Astrocyte (in vitro differentiated cells and primary cell): ENCODE measurements around the gene FGFRL1.

Experiments
- EZH2 ChIP-seq: IDR thresholded peaks from 2 replicates; pipeline ENCODE4 v1.6.1; 2012; ENCODE audit warnings: mild to moderate bottlenecking, low read length, inconsistent platforms; ENCODE audit not compliant: insufficient read depth
- TF ChIP-seq, protein P1 (sequence below): IDR thresholded peaks from 2 replicates; pipeline ENCODE4 v1.5.1; 2011; ENCODE audit warnings: low read depth, mild to moderate bottlenecking, inconsistent platforms, low read length, moderate library complexity; ENCODE audit not compliant: insufficient read depth

DNA sequence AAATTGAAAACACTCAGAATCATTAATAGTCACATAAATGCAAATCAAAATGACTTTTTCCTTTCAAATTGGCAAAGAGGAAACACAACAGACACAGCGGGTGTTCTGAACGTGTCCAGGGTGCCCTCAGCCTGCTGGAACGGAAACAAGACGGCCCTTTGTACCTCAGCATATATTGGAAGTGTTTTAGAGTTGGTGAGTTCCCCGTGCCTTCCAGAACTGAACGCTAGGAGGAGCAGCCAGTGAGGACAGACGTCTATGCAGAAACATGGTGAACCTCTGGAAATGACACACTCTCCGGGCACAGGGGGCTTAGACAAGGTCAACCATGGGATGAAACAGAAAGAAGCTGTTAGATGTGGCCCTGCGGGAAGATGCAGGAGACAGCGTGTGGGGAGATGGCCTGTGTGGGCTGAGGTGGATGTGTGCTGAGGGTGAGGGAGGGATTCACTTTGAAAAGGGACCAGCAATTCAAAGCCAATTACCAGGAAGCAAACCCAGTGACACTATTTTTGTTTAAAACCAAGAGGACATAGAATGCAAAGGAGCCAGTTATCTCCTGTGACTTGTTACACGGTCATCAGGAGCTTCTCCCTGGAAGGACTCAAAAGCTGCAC is 61.5 kb downstream of the FGFRL1 start:
- no peak for TF ChIP-seq EZH2
- TF ChIP-seq, protein P1, sequence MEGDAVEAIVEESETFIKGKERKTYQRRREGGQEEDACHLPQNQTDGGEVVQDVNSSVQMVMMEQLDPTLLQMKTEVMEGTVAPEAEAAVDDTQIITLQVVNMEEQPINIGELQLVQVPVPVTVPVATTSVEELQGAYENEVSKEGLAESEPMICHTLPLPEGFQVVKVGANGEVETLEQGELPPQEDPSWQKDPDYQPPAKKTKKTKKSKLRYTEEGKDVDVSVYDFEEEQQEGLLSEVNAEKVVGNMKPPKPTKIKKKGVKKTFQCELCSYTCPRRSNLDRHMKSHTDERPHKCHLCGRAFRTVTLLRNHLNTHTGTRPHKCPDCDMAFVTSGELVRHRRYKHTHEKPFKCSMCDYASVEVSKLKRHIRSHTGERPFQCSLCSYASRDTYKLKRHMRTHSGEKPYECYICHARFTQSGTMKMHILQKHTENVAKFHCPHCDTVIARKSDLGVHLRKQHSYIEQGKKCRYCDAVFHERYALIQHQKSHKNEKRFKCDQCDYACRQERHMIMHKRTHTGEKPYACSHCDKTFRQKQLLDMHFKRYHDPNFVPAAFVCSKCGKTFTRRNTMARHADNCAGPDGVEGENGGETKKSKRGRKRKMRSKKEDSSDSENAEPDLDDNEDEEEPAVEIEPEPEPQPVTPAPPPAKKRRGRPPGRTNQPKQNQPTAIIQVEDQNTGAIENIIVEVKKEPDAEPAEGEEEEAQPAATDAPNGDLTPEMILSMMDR = peak; percentile 83
